IMR-90 (cell line): ENCODE data around the gene ASIC2. TPM values are rescaled to one million over a fixed set of nuclear protein-coding genes. Genes with fewer than 3 reads are reported as not detected.

Source experiments
- ATAC-seq: fragments of 200-7000 bp; cut with Tn5 transposase; 2 replicates; pipeline ENCODE4 v1.9.1; 2020; ENCODE audit warnings: low read depth, mild to moderate bottlenecking, moderate library complexity
- BruUV-seq: library from RNA; stranded (reverse); fragments of 400-500 nt; replicated peaks from 2 replicates; lab custom pipeline; 2021; lab: Mats Ljungman, UMichigan
- CTCF ChIA-PET: fragments of 300-600 bp; formaldehyde crosslinking; extraction: SDS; loops from one replicate; lab custom pipeline; 2021; ENCODE audit warnings: antibody characterized with exemption; lab: Yijun Ruan, JAX
- POLR2A ChIA-PET: fragments of 300-600 bp; sonication (Branson Sonifier 250); formaldehyde crosslinking; loops from one replicate; lab custom pipeline; 2022; ENCODE audit warnings: antibody characterized with exemption; ENCODE audit not compliant: unreplicated experiment; lab: Charles Lee
- DNase-seq: peaks from one replicate; pipeline ENCODE4 v3.0.0; 2013
- H2AFZ ChIP-seq: replicated peaks from 2 replicates; pipeline ENCODE3; 2013; ENCODE audit warnings: low read length, mild to moderate bottlenecking; ENCODE audit not compliant: poor library complexity
- H2AK5ac ChIP-seq: 2 replicates; pipeline ENCODE4 v1.6.1; 2013; ENCODE audit warnings: low read depth, low read length, inconsistent platforms
- H2AK9ac ChIP-seq: replicated peaks from 2 replicates; pipeline ENCODE3; 2013; ENCODE audit warnings: mild to moderate bottlenecking, low read depth, low read length, moderate library complexity; ENCODE audit not compliant: poor library complexity
- H2BK120ac ChIP-seq: 2 replicates; pipeline ENCODE4 v1.6.1; 2013; ENCODE audit warnings: low read depth, low read length, inconsistent platforms
- H2BK15ac ChIP-seq: 3 replicates; pipeline ENCODE4 v1.6.1; 2013; ENCODE audit warnings: low read depth, low read length, inconsistent platforms
- H2BK20ac ChIP-seq: 2 replicates; pipeline ENCODE4 v1.6.1; 2013; ENCODE audit warnings: low read depth, mild to moderate bottlenecking, inconsistent platforms, low read length, moderate library complexity
- H2BK5ac ChIP-seq: 2 replicates; pipeline ENCODE4 v1.6.1; 2013; ENCODE audit warnings: mild to moderate bottlenecking, low read depth, low read length, inconsistent platforms; ENCODE audit not compliant: poor library complexity, severe bottlenecking
- H3K14ac ChIP-seq: replicated peaks from 2 replicates; pipeline ENCODE4 v1.6.1; 2013; ENCODE audit warnings: low read depth, low read length, inconsistent platforms
- H3K18ac ChIP-seq: 2 replicates; pipeline ENCODE4 v1.6.1; 2013; ENCODE audit warnings: low read depth, low read length, control low read depth
- H3K23ac ChIP-seq: 2 replicates; pipeline ENCODE4 v1.6.1; 2013; ENCODE audit warnings: low read depth, low read length, inconsistent platforms
- H3K27ac ChIP-seq: 2 replicates; pipeline ENCODE4 v1.5.1; 2013; ENCODE audit warnings: mild to moderate bottlenecking, control low read depth, low read length; ENCODE audit not compliant: insufficient read depth
- H3K27me3 ChIP-seq: 2 replicates; pipeline ENCODE4 v1.6.1; 2013; ENCODE audit warnings: low read length; ENCODE audit not compliant: control insufficient read depth, insufficient read depth
- H3K36me3 ChIP-seq: 2 replicates; pipeline ENCODE4 v1.6.1; 2013; ENCODE audit warnings: low read length, mixed read lengths; ENCODE audit not compliant: control insufficient read depth, insufficient read depth
- H3K4ac ChIP-seq: 2 replicates; pipeline ENCODE4 v1.6.1; 2013; ENCODE audit warnings: low read depth, low read length, inconsistent platforms
- H3K4me1 ChIP-seq: 2 replicates; pipeline ENCODE4 v1.6.1; 2013; ENCODE audit warnings: low read length, mixed read lengths; ENCODE audit not compliant: control insufficient read depth, insufficient read depth
- H3K4me2 ChIP-seq: 2 replicates; pipeline ENCODE4 v1.6.1; 2013; ENCODE audit warnings: low read depth, mild to moderate bottlenecking, control low read depth, low read length, moderate library complexity
- H3K4me3 ChIP-seq: 2 replicates; pipeline ENCODE4 v1.5.1; 2013; ENCODE audit warnings: low read depth, mild to moderate bottlenecking, control low read depth, low read length, moderate library complexity; ENCODE audit not compliant: insufficient read depth
- H3K56ac ChIP-seq: 2 replicates; pipeline ENCODE4 v1.6.1; 2013; ENCODE audit warnings: low read length, inconsistent platforms; ENCODE audit not compliant: insufficient read depth; ENCODE audit errors: extremely low read depth
- H3K79me1 ChIP-seq, 2 experiments: 2 replicates each; pipeline ENCODE4 v1.6.1; 2013; ENCODE audit warnings: low read length in 2 of 2, inconsistent platforms in 1 of 2, low read depth in 1 of 2
- H3K9ac ChIP-seq: 2 replicates; pipeline ENCODE4 v1.6.1; 2013; ENCODE audit warnings: low read depth, low read length, control low read depth
- H3K9me1 ChIP-seq: 2 replicates; pipeline ENCODE4 v1.6.1; 2013; ENCODE audit warnings: low read length, inconsistent platforms; ENCODE audit not compliant: insufficient read depth
- H3K9me3 ChIP-seq: 2 replicates; pipeline ENCODE4 v1.6.1; 2013; ENCODE audit warnings: low read length; ENCODE audit not compliant: control insufficient read depth, insufficient read depth
- H4K20me1 ChIP-seq: 2 replicates; pipeline ENCODE4 v1.6.1; 2013; ENCODE audit warnings: low read length, inconsistent platforms; ENCODE audit not compliant: insufficient read depth
- H4K5ac ChIP-seq: 2 replicates; pipeline ENCODE4 v1.6.1; 2013; ENCODE audit warnings: mild to moderate bottlenecking, low read depth, low read length, control low read depth
- H4K8ac ChIP-seq, 2 experiments: 2 replicates each; pipeline ENCODE4 v1.6.1; 2013; ENCODE audit warnings: low read depth in 2 of 2, low read length in 2 of 2, control low read depth in 1 of 2, inconsistent platforms in 1 of 2
- H4K91ac ChIP-seq: 2 replicates; pipeline ENCODE4 v1.6.1; 2013; ENCODE audit warnings: low read depth, low read length, inconsistent platforms; ENCODE audit not compliant: insufficient read depth
- BHLHE40 ChIP-seq: fragments of 150-350 bp; IDR thresholded peaks from 2 replicates; pipeline ENCODE4 v1.6.1; 2016; ENCODE audit warnings: mild to moderate bottlenecking, low read depth, low read length
- CEBPB ChIP-seq: IDR thresholded peaks from 2 replicates; pipeline ENCODE4 v1.6.1; 2012; ENCODE audit warnings: low read depth, low read length, improper control_type of control experiment
- CHD1 ChIP-seq: IDR thresholded peaks from 2 replicates; pipeline ENCODE4 v1.6.1; 2012; ENCODE audit warnings: low read depth, low read length, improper control_type of control experiment
- CTCF ChIP-seq: conservative IDR thresholded peaks from 2 replicates; pipeline ENCODE4 v1.5.1; 2012; ENCODE audit warnings: mild to moderate bottlenecking, low read depth, low read length, improper control_type of control experiment
- ELK1 ChIP-seq: fragments of 150-350 bp; IDR thresholded peaks from 2 replicates; pipeline ENCODE4 v1.6.1; 2016; ENCODE audit warnings: low read depth, mild to moderate bottlenecking, low read length, moderate library complexity, borderline replicate concordance
- FOS ChIP-seq: fragments of 150-350 bp; IDR thresholded peaks from 2 replicates; pipeline ENCODE4 v1.6.1; 2016; ENCODE audit warnings: low read depth, low read length
- MAFK ChIP-seq: IDR thresholded peaks from 2 replicates; pipeline ENCODE4 v1.6.1; 2012; ENCODE audit warnings: low read depth, low read length, improper control_type of control experiment
- MAZ ChIP-seq: IDR thresholded peaks from 2 replicates; pipeline ENCODE4 v1.6.1; 2012; ENCODE audit warnings: low read depth, mild to moderate bottlenecking, low read length, improper control_type of control experiment, moderate library complexity, borderline replicate concordance
- MXI1 ChIP-seq: IDR thresholded peaks from 2 replicates; pipeline ENCODE4 v1.6.1; 2012; ENCODE audit warnings: low read depth, mild to moderate bottlenecking, low read length, moderate library complexity, borderline replicate concordance
- NFE2L2 ChIP-seq: fragments of 150-350 bp; IDR thresholded peaks from 2 replicates; pipeline ENCODE4 v1.6.1; 2016; ENCODE audit warnings: low read depth, mild to moderate bottlenecking, low read length
- POLR2A ChIP-seq: IDR thresholded peaks from 2 replicates; pipeline ENCODE4 v1.6.1; 2012; ENCODE audit warnings: mild to moderate bottlenecking, low read depth, low read length
- RAD21 ChIP-seq: IDR thresholded peaks from 2 replicates; pipeline ENCODE4 v1.6.1; 2012; ENCODE audit warnings: low read length, improper control_type of control experiment
- RCOR1 ChIP-seq: IDR thresholded peaks from 2 replicates; pipeline ENCODE4 v1.6.1; 2012; ENCODE audit warnings: mild to moderate bottlenecking, low read length, improper control_type of control experiment; ENCODE audit not compliant: insufficient replicate concordance
- RFX5 ChIP-seq: IDR thresholded peaks from 2 replicates; pipeline ENCODE4 v1.8.0; 2012; ENCODE audit warnings: low read depth, mild to moderate bottlenecking, low read length, moderate library complexity
- SMC3 ChIP-seq: fragments of 150-350 bp; IDR thresholded peaks from 2 replicates; pipeline ENCODE4 v1.6.1; 2016; ENCODE audit warnings: low read depth, mild to moderate bottlenecking, antibody characterized with exemption, low read length, moderate library complexity
- USF2 ChIP-seq: fragments of 150-350 bp; IDR thresholded peaks from 2 replicates; pipeline ENCODE4 v1.6.1; 2017; ENCODE audit warnings: mild to moderate bottlenecking, antibody characterized with exemption, low read length, low read depth
- WGBS, 2 experiments: methylation state at CpG; one replicate each; pipeline versions ENCODE4 v1.1.5 to v1.1.7; 2013; ENCODE audit warnings: missing lambda C conversion rate in 2 of 2; ENCODE audit not compliant: insufficient read length in 1 of 2; ENCODE audit errors: extremely low coverage in 2 of 2; 5-methylcytosine and 5-hydroxymethylcytosine counted together
- dilution Hi-C: fragments of 300-500 bp; cut with HindIII; formaldehyde crosslinking; loops from one replicate; pipeline ENCODE4 v1.14.3; 2018; ENCODE audit warnings: low sequenced_read_pairs; ENCODE audit not compliant: unreplicated experiment
- in situ Hi-C: fragments of 300-500 bp; cut with MboI; formaldehyde crosslinking; loops from 3 replicates; pipeline ENCODE4 v1.14.3; 2019; ENCODE audit warnings: low sequenced_read_pairs, inconsistent platforms, mixed read lengths
- intact Hi-C: fragments of 100-400 bp; cut with micrococcal nuclease; formaldehyde crosslinking; loops from 2 replicates; pipeline ENCODE4 v1.10.0; 2022
- polyA plus RNA-seq, 3 experiments: library from polyadenylated mRNA; depleted of rRNA; stranded (reverse); fragments of >200 nt; gene quantifications; 2 replicates each; pipeline ENCODE4 v1.2.3, GENCODE V29; 2012; ENCODE audit warnings: low replicate concordance in 1 of 3
- total RNA-seq: library from RNA; depleted of rRNA; stranded (reverse); fragments of >200 nt; gene quantifications from 2 replicates; pipeline ENCODE4 v1.2.3, GENCODE V29; 2012

The ASIC2 gene
- total and polyA plus RNA-seq, 2 of the 4 experiments (the other 2 are of a cell fraction) = under 0.01 to 0.15 TPM

- Histone ChIP-seq H2BK15ac (no peak overlapping the region), H3K9ac (no peak overlapping the region), H3K9me3 (no peaks in the 10 kb centered on the region)
These were observed 64.1 kb downstream of the ASIC2 start for GRCh38 chr17:33229028-33229427.

More at GRCh38 chr17:33229028-33229427, 64.1 kb downstream of the ASIC2 start:
- Histone ChIP-seq H3K18ac (no peak overlapping the region), H2BK20ac (no peak overlapping the region), H3K36me3 (no peaks in the 10 kb centered on the region), H3K4ac (no peak overlapping the region), H2AFZ (no peak overlapping the region), H3K23ac (no peak overlapping the region), H3K56ac (no peak overlapping the region), H2BK120ac (no peak overlapping the region), H4K8ac (no peak overlapping the region), H3K4me1 (peaks cover 6% of the 10 kb centered on the region; the same call in 1 of the 2 replicates), H4K5ac (no peak overlapping the region), H4K20me1 (no peaks in the 10 kb centered on the region), H3K27ac (no peak overlapping the region), H3K27me3 (0 out of 2 replicates have a peak, but pooled peaks cover 2% of the 10 kb centered on the region), H3K4me2 (no peak overlapping the region), H3K4me3 (no peak overlapping the region), H2AK9ac (no peak overlapping the region), H3K79me1 (no peaks in the 10 kb centered on the region), H2AK5ac (no peak overlapping the region), H4K91ac (no peak overlapping the region), H2BK5ac (no peak overlapping the region), H3K9me1 (no peaks in the 10 kb centered on the region; the same call in 1 of the 2 replicates), H3K14ac (no peak overlapping the region)
- ATAC-seq = no peak
- no TSS peak for BruUV-seq
- POLR2A ChIA-PET = no interaction called here
- in situ Hi-C loops (no loop called here), dilution Hi-C loops (no loop called here), intact Hi-C loops (loop anchor here (10.0 kb wide), 1 partner anchor 84 kb away; no protein-coding TSS in a partner anchor)
- 63% methylated on average over 2 of the region's 5 CpGs; no CpG with 5 or more reads in 1 of the 2 experiments for whole genome bisulfite sequencing, 2 experiments
- DNase-seq = no peak
- TF ChIP-seq USF2 (no peak), RCOR1 (no peak), RAD21 (no peak), POLR2A (no peak), NFE2L2 (no peak), MXI1 (no peak), FOS (no peak), RFX5 (no peak), SMC3 (no peak), CHD1 (no peak), CEBPB (no peak), MAZ (no peak), BHLHE40 (no peak), MAFK (no peak), ELK1 (no peak), CTCF (no peak)
- CTCF ChIA-PET = no interaction called here
